Neural progenitor cell (in vitro differentiated cells): ENCODE data around the gene SEPHS1. TPM values are rescaled to one million over a fixed set of nuclear protein-coding genes. Genes with fewer than 3 reads are reported as not detected.

Experiments used
- DNase-seq: peaks from one replicate; pipeline ENCODE4 v3.0.0-alpha.2; 2016; ENCODE audit warnings: low spot score
- H2AFZ ChIP-seq: fragments of 200-600 bp; sonication (generic); replicated peaks from 2 replicates; pipeline ENCODE4 v1.6.1; 2016; ENCODE audit warnings: antibody characterized with exemption
- H3F3A ChIP-seq: fragments of 200-600 bp; sonication (generic); 2 replicates; pipeline ENCODE4 v1.6.1; 2016; ENCODE audit warnings: antibody characterized with exemption, low read depth
- H3K27ac ChIP-seq: fragments of 200-600 bp; sonication (generic); 2 replicates; pipeline ENCODE4 v1.5.1; 2016; ENCODE audit warnings: mild to moderate bottlenecking
- H3K27me3 ChIP-seq: fragments of 200-600 bp; sonication (generic); 2 replicates; pipeline ENCODE4 v1.6.1; 2016; ENCODE audit warnings: mild to moderate bottlenecking, moderate library complexity
- H3K36me3 ChIP-seq: fragments of 200-600 bp; sonication (generic); 2 replicates; pipeline ENCODE4 v1.5.1; 2016
- H3K4me1 ChIP-seq: fragments of 200-600 bp; sonication (generic); 2 replicates; pipeline ENCODE4 v1.6.1; 2016; ENCODE audit warnings: mixed run types
- H3K4me2 ChIP-seq: fragments of 200-600 bp; sonication (generic); 2 replicates; pipeline ENCODE4 v1.6.1; 2016
- H3K4me3 ChIP-seq: fragments of 200-600 bp; sonication (generic); 2 replicates; pipeline ENCODE4 v1.5.1; 2016
- H3K79me2 ChIP-seq: fragments of 200-600 bp; sonication (generic); 2 replicates; pipeline ENCODE4 v1.6.1; 2016; ENCODE audit warnings: low read depth
- H3K9ac ChIP-seq: fragments of 200-600 bp; sonication (generic); 2 replicates; pipeline ENCODE4 v1.6.1; 2016
- H3K9me3 ChIP-seq: fragments of 200-600 bp; sonication (generic); 2 replicates; pipeline ENCODE4 v1.5.1; 2016; ENCODE audit warnings: low read depth
- H4K20me1 ChIP-seq: fragments of 200-600 bp; sonication (generic); 2 replicates; pipeline ENCODE4 v1.6.1; 2016; ENCODE audit warnings: low read depth
- H3K27ac Mint-ChIP-seq: 3 replicates; pipeline ENCODE4 v1.8.0; 2021; ENCODE audit warnings: mixed read lengths
- H3K27me3 Mint-ChIP-seq: 2 replicates; pipeline ENCODE4 v1.8.0; 2022; ENCODE audit warnings: low read depth, mild to moderate bottlenecking, inconsistent platforms, moderate library complexity, mixed read lengths; ENCODE audit not compliant: insufficient read depth
- H3K36me3 Mint-ChIP-seq: 3 replicates; pipeline ENCODE4 v1.8.0; 2021; ENCODE audit warnings: mixed read lengths
- H3K4me1 Mint-ChIP-seq: 3 replicates; pipeline ENCODE4 v1.8.0; 2021; ENCODE audit warnings: mixed read lengths
- H3K4me3 Mint-ChIP-seq: 3 replicates; pipeline ENCODE4 v1.8.0; 2021; ENCODE audit warnings: mild to moderate bottlenecking, moderate library complexity, mixed read lengths
- H3K9me3 Mint-ChIP-seq: 3 replicates; pipeline ENCODE4 v1.8.0; 2020; ENCODE audit warnings: mixed read lengths
- EZH2 ChIP-seq: fragments of 200-600 bp; sonication (generic); IDR thresholded peaks from 2 replicates; pipeline ENCODE4 v1.6.1; 2017; ENCODE audit warnings: antibody characterized with exemption, mild to moderate bottlenecking, moderate library complexity
- EZH2phosphoT487 ChIP-seq: fragments of 200-600 bp; sonication (generic); IDR thresholded peaks from 2 replicates; pipeline ENCODE4 v1.6.1; 2017; ENCODE audit warnings: antibody characterized with exemption
- total RNA-seq: library from RNA; depleted of rRNA; stranded (reverse); fragments of >200 nt; gene quantifications from 2 replicates; pipeline ENCODE4 v1.2.3, GENCODE V29; 2015; ENCODE audit warnings: low replicate concordance
- TF ChIP-seq, protein P1 (sequence below): fragments of 200-600 bp; sonication (generic); IDR thresholded peaks from 2 replicates; pipeline ENCODE4 v1.5.1; 2017; ENCODE audit warnings: antibody characterized with exemption, mild to moderate bottlenecking

SEPHS1 gene
- total RNA-seq, 1 donor from 2014 or later, result 94.9 TPM

GRCh38 chr10:13328613-13329012, 19.5 kb downstream of the SEPHS1 start:
- no peaks in the 10 kb centered on the region for H4K20me1 ChIP-seq
- H3K27me3 ChIP-seq, result no peaks in the 10 kb centered on the region
- H3K4me2 ChIP-seq, result no peak overlapping the region
- Mint-ChIP-seq H3K27ac (no peak overlapping the region), H3K9me3 (no peaks in the 10 kb centered on the region), H3K27me3 (peaks cover 2% of the 10 kb centered on the region), H3K4me3 (no peak overlapping the region), H3K4me1 (peaks cover 11% of the 10 kb centered on the region), H3K36me3 (peaks cover 57% of the 10 kb centered on the region)
- H3K4me1 ChIP-seq, result peaks cover 12% of the 10 kb centered on the region
- H3K27ac ChIP-seq, result no peak overlapping the region
- no peak for DNase-seq
- peaks cover 19% of the 10 kb centered on the region for H3K36me3 ChIP-seq
- H3K4me3 ChIP-seq, result no peak overlapping the region
- no peak overlapping the region for H2AFZ ChIP-seq
- no peaks in the 10 kb centered on the region for H3K79me2 ChIP-seq
- TF ChIP-seq, protein P1, sequence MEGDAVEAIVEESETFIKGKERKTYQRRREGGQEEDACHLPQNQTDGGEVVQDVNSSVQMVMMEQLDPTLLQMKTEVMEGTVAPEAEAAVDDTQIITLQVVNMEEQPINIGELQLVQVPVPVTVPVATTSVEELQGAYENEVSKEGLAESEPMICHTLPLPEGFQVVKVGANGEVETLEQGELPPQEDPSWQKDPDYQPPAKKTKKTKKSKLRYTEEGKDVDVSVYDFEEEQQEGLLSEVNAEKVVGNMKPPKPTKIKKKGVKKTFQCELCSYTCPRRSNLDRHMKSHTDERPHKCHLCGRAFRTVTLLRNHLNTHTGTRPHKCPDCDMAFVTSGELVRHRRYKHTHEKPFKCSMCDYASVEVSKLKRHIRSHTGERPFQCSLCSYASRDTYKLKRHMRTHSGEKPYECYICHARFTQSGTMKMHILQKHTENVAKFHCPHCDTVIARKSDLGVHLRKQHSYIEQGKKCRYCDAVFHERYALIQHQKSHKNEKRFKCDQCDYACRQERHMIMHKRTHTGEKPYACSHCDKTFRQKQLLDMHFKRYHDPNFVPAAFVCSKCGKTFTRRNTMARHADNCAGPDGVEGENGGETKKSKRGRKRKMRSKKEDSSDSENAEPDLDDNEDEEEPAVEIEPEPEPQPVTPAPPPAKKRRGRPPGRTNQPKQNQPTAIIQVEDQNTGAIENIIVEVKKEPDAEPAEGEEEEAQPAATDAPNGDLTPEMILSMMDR, result no peak
- TF ChIP-seq EZH2phosphoT487 (no peak), EZH2 (no peak)
- no peak overlapping the region for H3K9ac ChIP-seq
- H3K9me3 ChIP-seq, result no peaks in the 10 kb centered on the region
- peaks cover 7% of the 10 kb centered on the region for H3F3A ChIP-seq

- Histone ChIP-seq H3K27ac (no peak overlapping the region), H3K36me3 (peaks cover 19% of the 10 kb centered on the region), H3K4me2 (no peak overlapping the region), H4K20me1 (no peaks in the 10 kb centered on the region), H3K4me1 (peaks cover 12% of the 10 kb centered on the region), H3K79me2 (no peaks in the 10 kb centered on the region), H2AFZ (no peak overlapping the region), H3K9me3 (no peaks in the 10 kb centered on the region), H3K27me3 (no peaks in the 10 kb centered on the region), H3F3A (peaks cover 7% of the 10 kb centered on the region), H3K4me3 (no peak overlapping the region), H3K9ac (no peak overlapping the region)
- Mint-ChIP-seq H3K4me3 (no peak overlapping the region), H3K4me1 (peaks cover 11% of the 10 kb centered on the region), H3K36me3 (peaks cover 56% of the 10 kb centered on the region), H3K27ac (no peak overlapping the region), H3K9me3 (no peaks in the 10 kb centered on the region), H3K27me3 (peaks cover 2% of the 10 kb centered on the region)
- TF ChIP-seq EZH2phosphoT487 (no peak), EZH2 (no peak)
- TF ChIP-seq, protein P1, result no peak
- no peak for DNase-seq
Observed at GRCh38 chr10:13328126-13328525, 20.0 kb downstream of the SEPHS1 start.

- Histone ChIP-seq H3K36me3 (peaks cover 19% of the 10 kb centered on the region), H4K20me1 (no peaks in the 10 kb centered on the region), H3K9me3 (no peaks in the 10 kb centered on the region), H2AFZ (no peak overlapping the region), H3K4me3 (no peak overlapping the region), H3K27me3 (no peaks in the 10 kb centered on the region), H3K4me1 (peaks cover 12% of the 10 kb centered on the region), H3K79me2 (no peaks in the 10 kb centered on the region), H3K9ac (no peak overlapping the region), H3K4me2 (no peak overlapping the region), H3K27ac (no peak overlapping the region), H3F3A (peaks cover 7% of the 10 kb centered on the region)
- Mint-ChIP-seq H3K27me3 (peaks cover 2% of the 10 kb centered on the region), H3K9me3 (no peaks in the 10 kb centered on the region), H3K27ac (no peak overlapping the region), H3K4me1 (peaks cover 11% of the 10 kb centered on the region), H3K4me3 (no peak overlapping the region), H3K36me3 (peaks cover 58% of the 10 kb centered on the region)
- no peak for DNase-seq
- no peak for TF ChIP-seq EZH2phosphoT487
- TF ChIP-seq, protein P1, result no peak
- TF ChIP-seq EZH2, result no peak
Observed at GRCh38 chr10:13327534-13327933, 20.6 kb downstream of the SEPHS1 start.
